ENCODE results near the gene KLHDC7A. TPM values are rescaled to one million over a fixed set of nuclear protein-coding genes. Genes with fewer than 3 reads are reported as not detected.

The KLHDC7A gene
- total RNA-seq, 1 experiment from 2014 or later, result not detected

DNA sequence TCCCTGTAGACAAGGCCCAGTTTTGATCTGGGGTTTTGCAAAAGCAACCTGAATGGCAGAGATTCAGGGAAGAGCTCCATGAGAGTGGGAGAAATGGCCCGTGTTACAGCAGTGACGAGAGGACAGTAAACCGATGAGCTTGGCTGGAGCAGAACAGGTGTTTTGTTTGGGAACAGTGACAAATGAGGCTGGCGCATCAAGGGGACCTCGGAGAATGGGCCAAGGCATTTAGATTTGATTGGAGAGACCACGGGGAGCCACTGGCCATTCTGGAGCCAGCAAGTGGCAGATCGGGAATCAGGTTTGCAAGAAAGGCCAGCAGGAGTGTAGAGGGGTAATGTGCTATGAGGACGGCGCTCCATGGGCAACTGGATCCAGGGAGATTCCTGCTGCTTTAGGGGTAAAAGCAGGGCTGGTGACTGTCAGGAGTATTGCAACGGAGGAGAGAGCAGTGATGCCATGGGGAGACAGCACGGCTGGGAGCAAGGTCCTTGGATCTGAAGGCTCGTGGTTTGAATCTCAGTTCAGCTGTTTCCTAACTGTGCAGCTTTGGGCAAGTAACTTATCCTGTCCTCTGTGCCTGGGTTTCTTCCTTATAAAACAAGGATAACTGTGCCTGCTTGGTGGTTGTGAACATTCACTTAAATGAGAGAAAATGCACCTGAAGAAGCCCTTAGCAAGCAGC lies 9.9 kb upstream of the KLHDC7A start:
- H3K36me3 ChIP-seq (ENCODE audit: insufficient read depth, low read length, poor library complexity, severe bottlenecking), result no peaks in the 10 kb centered on the region
- no peaks in the 10 kb centered on the region for H3K9me3 ChIP-seq (ENCODE audit: low read depth, low read length, poor library complexity, severe bottlenecking)
- ChIA-PET POLR2A (ENCODE audit: low non-redundant PET) (no interaction called here), CTCF (interaction anchor here (0.7 kb wide), 1 partner anchor 396 kb away, joined by 10 read pairs; no protein-coding TSS in a partner anchor)
- intact Hi-C loops (cut with micrococcal nuclease; ENCODE audit: unreplicated experiment), result no loop called here
- no peak overlapping the region for H3K27ac ChIP-seq (ENCODE audit: low read depth, low read length, poor library complexity, severe bottlenecking)
- H3K4me3 ChIP-seq (ENCODE audit: low read depth, low read length, poor library complexity, severe bottlenecking), result no peak overlapping the region
- no peaks in the 10 kb centered on the region for H3K4me1 ChIP-seq (ENCODE audit: insufficient read depth, low read length, poor library complexity, severe bottlenecking)
- no peak for TF ChIP-seq EZH2 (IDR thresholded peaks at IDR 0.05; ENCODE audit: borderline replicate concordance, low read depth, low read length, poor library complexity, severe bottlenecking)
- TF ChIP-seq, protein P1, sequence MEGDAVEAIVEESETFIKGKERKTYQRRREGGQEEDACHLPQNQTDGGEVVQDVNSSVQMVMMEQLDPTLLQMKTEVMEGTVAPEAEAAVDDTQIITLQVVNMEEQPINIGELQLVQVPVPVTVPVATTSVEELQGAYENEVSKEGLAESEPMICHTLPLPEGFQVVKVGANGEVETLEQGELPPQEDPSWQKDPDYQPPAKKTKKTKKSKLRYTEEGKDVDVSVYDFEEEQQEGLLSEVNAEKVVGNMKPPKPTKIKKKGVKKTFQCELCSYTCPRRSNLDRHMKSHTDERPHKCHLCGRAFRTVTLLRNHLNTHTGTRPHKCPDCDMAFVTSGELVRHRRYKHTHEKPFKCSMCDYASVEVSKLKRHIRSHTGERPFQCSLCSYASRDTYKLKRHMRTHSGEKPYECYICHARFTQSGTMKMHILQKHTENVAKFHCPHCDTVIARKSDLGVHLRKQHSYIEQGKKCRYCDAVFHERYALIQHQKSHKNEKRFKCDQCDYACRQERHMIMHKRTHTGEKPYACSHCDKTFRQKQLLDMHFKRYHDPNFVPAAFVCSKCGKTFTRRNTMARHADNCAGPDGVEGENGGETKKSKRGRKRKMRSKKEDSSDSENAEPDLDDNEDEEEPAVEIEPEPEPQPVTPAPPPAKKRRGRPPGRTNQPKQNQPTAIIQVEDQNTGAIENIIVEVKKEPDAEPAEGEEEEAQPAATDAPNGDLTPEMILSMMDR (conservative IDR thresholded peaks at IDR 0.05; ENCODE audit: low read depth, low read length), result no peak
- no TSS peak for BruUV-seq (replicated peaks)
- DNase-seq (ENCODE audit: low spot score), result no peak
- no peaks in the 10 kb centered on the region for H3K27me3 ChIP-seq (replicated peaks; ENCODE audit: insufficient read depth, low read depth, low read length, poor library complexity)

DNA sequence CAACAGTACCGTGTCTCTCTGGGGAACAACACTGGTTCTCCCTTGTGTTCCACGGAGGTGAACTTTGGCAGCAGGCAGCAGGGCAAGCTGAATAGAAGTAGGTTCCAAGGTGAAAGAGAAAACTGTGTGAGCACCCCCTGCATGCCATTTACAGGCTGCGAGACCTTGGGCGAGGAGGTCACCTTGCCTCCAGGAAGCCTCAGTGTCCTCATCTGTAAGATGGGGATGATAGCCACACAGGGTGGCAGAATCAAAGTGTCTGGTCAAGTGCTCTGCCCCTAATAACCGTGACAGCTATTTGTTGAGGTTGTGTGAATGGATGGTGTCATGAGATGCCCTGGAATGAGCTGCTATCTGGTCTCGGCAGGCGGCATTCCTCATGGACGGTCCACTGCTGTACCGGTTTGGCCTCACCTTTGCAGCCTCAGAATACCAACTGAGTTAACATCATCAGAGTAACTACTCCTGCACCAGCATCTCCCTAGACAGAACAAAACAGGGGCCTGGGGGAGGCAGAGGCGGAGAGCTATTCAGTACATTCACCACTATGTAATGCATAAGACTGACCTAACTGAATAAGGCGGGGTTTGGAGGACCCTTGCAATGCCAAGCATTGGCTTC lies 7.4 kb upstream of the KLHDC7A start:
- TF ChIP-seq EZH2 (IDR thresholded peaks at IDR 0.05; ENCODE audit: borderline replicate concordance, low read depth, low read length, poor library complexity, severe bottlenecking), result no peak
- TF ChIP-seq, protein P1 (conservative IDR thresholded peaks at IDR 0.05; ENCODE audit: low read depth, low read length), result no peak
- Histone ChIP-seq H3K4me1 (ENCODE audit: insufficient read depth, low read length, poor library complexity, severe bottlenecking) (no peaks in the 10 kb centered on the region), H3K27ac (ENCODE audit: low read depth, low read length, poor library complexity, severe bottlenecking) (no peak overlapping the region), H3K27me3 (replicated peaks; ENCODE audit: insufficient read depth, low read depth, low read length, poor library complexity) (no peaks in the 10 kb centered on the region), H3K36me3 (ENCODE audit: insufficient read depth, low read length, poor library complexity, severe bottlenecking) (no peaks in the 10 kb centered on the region), H3K9me3 (ENCODE audit: low read depth, low read length, poor library complexity, severe bottlenecking) (no peaks in the 10 kb centered on the region), H3K4me3 (ENCODE audit: low read depth, low read length, poor library complexity, severe bottlenecking) (no peak overlapping the region)
- ChIA-PET POLR2A (ENCODE audit: low non-redundant PET) (no interaction called here), CTCF (no interaction called here)
- no TSS peak for BruUV-seq (replicated peaks)
- no peak for DNase-seq (ENCODE audit: low spot score)
- intact Hi-C loops (cut with micrococcal nuclease; ENCODE audit: unreplicated experiment), result no loop called here

DNA sequence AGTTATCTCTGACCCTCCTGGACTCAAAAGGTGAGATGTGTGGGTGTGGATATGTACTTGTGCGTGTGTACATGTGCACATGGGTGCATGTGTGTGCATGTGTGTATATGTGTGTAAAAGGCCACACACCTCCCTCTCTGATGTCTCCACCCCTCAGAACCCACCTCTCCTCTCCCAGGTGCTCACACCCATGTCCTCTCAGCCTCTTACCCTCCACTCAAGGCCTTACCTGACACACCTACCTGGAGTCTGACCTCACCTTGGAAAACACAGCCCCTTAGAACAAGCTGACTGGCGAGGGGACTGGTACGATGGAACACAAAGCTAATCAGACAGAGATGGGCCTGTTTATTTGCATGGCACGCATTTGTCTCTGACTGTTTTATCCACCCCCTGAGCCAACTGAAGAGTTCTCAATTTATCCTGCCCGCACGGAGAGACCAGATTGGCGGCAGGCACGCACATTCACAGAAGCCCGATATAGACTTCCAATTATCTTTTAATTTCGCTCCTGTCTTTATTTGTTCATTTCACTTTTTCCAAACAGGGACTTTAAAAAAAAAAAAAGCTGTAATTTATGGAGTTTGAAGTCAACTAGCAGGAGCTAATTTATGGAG lies 6.1 kb upstream of the KLHDC7A start:
- no peaks in the 10 kb centered on the region for H3K4me1 ChIP-seq (ENCODE audit: insufficient read depth, low read length, poor library complexity, severe bottlenecking)
- no peak for TF ChIP-seq EZH2 (IDR thresholded peaks at IDR 0.05; ENCODE audit: borderline replicate concordance, low read depth, low read length, poor library complexity, severe bottlenecking)
- TF ChIP-seq, protein P1 (conservative IDR thresholded peaks at IDR 0.05; ENCODE audit: low read depth, low read length), result no peak
- BruUV-seq (replicated peaks), result no TSS peak
- H3K27ac ChIP-seq (ENCODE audit: low read depth, low read length, poor library complexity, severe bottlenecking), result no peak overlapping the region
- intact Hi-C loops (cut with micrococcal nuclease; ENCODE audit: unreplicated experiment), result no loop called here
- DNase-seq (ENCODE audit: low spot score), result no peak
- no peaks in the 10 kb centered on the region for H3K36me3 ChIP-seq (ENCODE audit: insufficient read depth, low read length, poor library complexity, severe bottlenecking)
- no peak overlapping the region for H3K4me3 ChIP-seq (ENCODE audit: low read depth, low read length, poor library complexity, severe bottlenecking)
- CTCF ChIA-PET, result interaction anchor here (0.6 kb wide), 1 partner anchor 12 kb away, joined by 3 read pairs; no protein-coding TSS in a partner anchor
- POLR2A ChIA-PET (ENCODE audit: low non-redundant PET), result interaction anchor here (0.6 kb wide), 1 partner anchor 10 kb away, joined by 5 read pairs; no protein-coding TSS in a partner anchor
- H3K9me3 ChIP-seq (ENCODE audit: low read depth, low read length, poor library complexity, severe bottlenecking), result no peaks in the 10 kb centered on the region
- no peaks in the 10 kb centered on the region for H3K27me3 ChIP-seq (replicated peaks; ENCODE audit: insufficient read depth, low read depth, low read length, poor library complexity)

Measured in A673 (cell line).